ENCODE results near the gene CSTF1.

GRCh38 chr20:56440346-56441007 is 48.0 kb downstream of the CSTF1 start:
- TF ChIP-seq CTCF (IDR thresholded peaks at IDR 0.05), result no peak
- no peak for TF ChIP-seq RFX5 (IDR thresholded peaks at IDR 0.05; ENCODE audit: low read length)
- no peak for TF ChIP-seq REST (IDR thresholded peaks at IDR 0.05; ENCODE audit: low read depth, low read length)
- TF ChIP-seq EZH2phosphoT487 (IDR thresholded peaks at IDR 0.05; ENCODE audit: borderline replicate concordance, low read depth), result no peak
- TF ChIP-seq SIN3A (IDR thresholded peaks at IDR 0.05; ENCODE audit: borderline replicate concordance, low read depth, low read length), result no peak
